ENCODE results near the gene GJC1. TPM values are rescaled to one million over a fixed set of nuclear protein-coding genes. Genes with fewer than 3 reads are reported as not detected.

Gene GJC1
- total RNA-seq, 1 experiment from 2014 or later: 89.4 TPM

DNA sequence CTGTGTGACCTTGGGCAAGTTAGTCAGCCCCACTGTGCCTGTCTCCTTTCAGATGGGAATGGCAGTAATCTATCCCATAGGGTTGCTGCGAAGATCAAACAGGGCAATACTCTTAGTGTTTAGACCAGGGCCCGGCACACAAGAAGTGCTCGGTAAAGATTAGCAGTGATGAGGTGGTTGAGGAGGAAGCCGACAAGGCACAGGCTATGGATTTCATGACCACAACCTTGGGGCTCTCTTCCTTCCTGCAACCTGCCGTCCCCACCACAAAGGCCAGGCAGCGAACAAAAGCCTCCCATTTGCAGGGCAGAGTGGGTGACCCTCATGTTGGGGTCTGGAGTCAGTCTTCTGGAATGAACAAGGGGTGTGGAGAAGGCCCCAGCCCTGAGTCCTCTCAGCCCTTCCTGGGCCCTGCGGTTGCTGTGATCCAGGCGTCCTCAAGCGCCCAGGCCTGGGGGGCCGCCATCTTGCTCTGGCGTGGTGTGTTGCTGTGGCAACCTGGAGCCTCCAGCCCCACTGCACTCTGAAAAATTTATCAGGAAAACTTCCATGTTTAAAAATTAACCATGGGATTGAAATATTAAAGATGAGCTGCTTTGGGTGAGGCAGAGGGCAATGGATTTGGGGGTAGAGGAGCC is 61.5 kb downstream of the GJC1 start:
- Histone ChIP-seq H3K4me1 (ENCODE audit: control insufficient read depth, insufficient read depth, low read length) (no peaks in the 10 kb centered on the region), H3K9me3 (ENCODE audit: control insufficient read depth, insufficient read depth, low read depth, low read length) (no peaks in the 10 kb centered on the region), H3K27ac (ENCODE audit: low read length) (no peak overlapping the region), H3K27me3 (ENCODE audit: control insufficient read depth, insufficient read depth, low read length) (no peaks in the 10 kb centered on the region), H3K4me3 (ENCODE audit: low read depth in 2 of 2, low read length in 2 of 2) (no peak overlapping the region), H3K36me3 (ENCODE audit: control insufficient read depth, insufficient read depth, low read length) (no peaks in the 10 kb centered on the region)
- no peak for ATAC-seq
- POLR2A ChIA-PET: no interaction called here
- TF ChIP-seq, protein P1, sequence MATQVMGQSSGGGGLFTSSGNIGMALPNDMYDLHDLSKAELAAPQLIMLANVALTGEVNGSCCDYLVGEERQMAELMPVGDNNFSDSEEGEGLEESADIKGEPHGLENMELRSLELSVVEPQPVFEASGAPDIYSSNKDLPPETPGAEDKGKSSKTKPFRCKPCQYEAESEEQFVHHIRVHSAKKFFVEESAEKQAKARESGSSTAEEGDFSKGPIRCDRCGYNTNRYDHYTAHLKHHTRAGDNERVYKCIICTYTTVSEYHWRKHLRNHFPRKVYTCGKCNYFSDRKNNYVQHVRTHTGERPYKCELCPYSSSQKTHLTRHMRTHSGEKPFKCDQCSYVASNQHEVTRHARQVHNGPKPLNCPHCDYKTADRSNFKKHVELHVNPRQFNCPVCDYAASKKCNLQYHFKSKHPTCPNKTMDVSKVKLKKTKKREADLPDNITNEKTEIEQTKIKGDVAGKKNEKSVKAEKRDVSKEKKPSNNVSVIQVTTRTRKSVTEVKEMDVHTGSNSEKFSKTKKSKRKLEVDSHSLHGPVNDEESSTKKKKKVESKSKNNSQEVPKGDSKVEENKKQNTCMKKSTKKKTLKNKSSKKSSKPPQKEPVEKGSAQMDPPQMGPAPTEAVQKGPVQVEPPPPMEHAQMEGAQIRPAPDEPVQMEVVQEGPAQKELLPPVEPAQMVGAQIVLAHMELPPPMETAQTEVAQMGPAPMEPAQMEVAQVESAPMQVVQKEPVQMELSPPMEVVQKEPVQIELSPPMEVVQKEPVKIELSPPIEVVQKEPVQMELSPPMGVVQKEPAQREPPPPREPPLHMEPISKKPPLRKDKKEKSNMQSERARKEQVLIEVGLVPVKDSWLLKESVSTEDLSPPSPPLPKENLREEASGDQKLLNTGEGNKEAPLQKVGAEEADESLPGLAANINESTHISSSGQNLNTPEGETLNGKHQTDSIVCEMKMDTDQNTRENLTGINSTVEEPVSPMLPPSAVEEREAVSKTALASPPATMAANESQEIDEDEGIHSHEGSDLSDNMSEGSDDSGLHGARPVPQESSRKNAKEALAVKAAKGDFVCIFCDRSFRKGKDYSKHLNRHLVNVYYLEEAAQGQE (IDR thresholded peaks at IDR 0.05; ENCODE audit: insufficient read depth in 1 of 2, low read depth in 2 of 2, low read length in 1 of 2): no peak
- TF ChIP-seq, protein P2, sequence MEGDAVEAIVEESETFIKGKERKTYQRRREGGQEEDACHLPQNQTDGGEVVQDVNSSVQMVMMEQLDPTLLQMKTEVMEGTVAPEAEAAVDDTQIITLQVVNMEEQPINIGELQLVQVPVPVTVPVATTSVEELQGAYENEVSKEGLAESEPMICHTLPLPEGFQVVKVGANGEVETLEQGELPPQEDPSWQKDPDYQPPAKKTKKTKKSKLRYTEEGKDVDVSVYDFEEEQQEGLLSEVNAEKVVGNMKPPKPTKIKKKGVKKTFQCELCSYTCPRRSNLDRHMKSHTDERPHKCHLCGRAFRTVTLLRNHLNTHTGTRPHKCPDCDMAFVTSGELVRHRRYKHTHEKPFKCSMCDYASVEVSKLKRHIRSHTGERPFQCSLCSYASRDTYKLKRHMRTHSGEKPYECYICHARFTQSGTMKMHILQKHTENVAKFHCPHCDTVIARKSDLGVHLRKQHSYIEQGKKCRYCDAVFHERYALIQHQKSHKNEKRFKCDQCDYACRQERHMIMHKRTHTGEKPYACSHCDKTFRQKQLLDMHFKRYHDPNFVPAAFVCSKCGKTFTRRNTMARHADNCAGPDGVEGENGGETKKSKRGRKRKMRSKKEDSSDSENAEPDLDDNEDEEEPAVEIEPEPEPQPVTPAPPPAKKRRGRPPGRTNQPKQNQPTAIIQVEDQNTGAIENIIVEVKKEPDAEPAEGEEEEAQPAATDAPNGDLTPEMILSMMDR (IDR thresholded peaks at IDR 0.05): no peak
- no peak for TF ChIP-seq TCF7L2 (IDR thresholded peaks at IDR 0.05; ENCODE audit: low read depth, low read length)
- TF ChIP-seq POLR2AphosphoS5 (IDR thresholded peaks at IDR 0.05; ENCODE audit: low read depth, low read length): no peak
- TF ChIP-seq SIN3A (IDR thresholded peaks at IDR 0.05; ENCODE audit: borderline replicate concordance, insufficient read depth, low read depth, low read length): no peak
- intact Hi-C loops (cut with micrococcal nuclease; ENCODE audit: unreplicated experiment) (no loop called here), in situ Hi-C loops (cut with HindIII; ENCODE audit: low pct_unique_long_range_greater_than_20kb, low sequenced_read_pairs) (no loop called here)
- BruUV-seq (replicated peaks): no TSS peak
- CTCF ChIA-PET: no interaction called here
- DNase-seq (ENCODE audit: low read depth, low spot score): no peak

DNA sequence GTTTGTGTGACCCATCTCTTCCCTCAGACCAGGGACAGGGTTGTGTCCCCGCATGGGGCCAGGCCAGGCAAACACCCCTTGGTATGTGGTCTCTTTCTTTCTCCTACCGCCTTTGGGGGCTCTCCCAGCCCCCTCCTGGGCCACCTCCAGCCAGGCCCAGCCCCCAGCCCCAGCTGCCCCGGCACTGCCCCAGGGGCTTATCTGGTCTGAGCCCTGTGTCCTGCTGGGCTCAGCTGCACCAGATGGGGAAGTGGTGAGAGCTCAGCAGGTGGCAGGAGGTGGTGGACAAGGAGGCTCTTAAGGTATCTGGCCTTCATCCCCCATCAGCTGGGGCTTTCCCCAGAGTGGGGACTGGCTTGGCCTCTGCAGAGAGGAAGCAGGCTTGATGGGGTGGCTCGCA is 62.6 kb downstream of the GJC1 start:
- intact Hi-C loops (cut with micrococcal nuclease; ENCODE audit: unreplicated experiment) (no loop called here), in situ Hi-C loops (cut with HindIII; ENCODE audit: low pct_unique_long_range_greater_than_20kb, low sequenced_read_pairs) (no loop called here)
- DNase-seq (ENCODE audit: low read depth, low spot score): no peak
- H3K27me3 ChIP-seq (ENCODE audit: control insufficient read depth, insufficient read depth, low read length): no peaks in the 10 kb centered on the region
- TF ChIP-seq TCF7L2 (IDR thresholded peaks at IDR 0.05; ENCODE audit: low read depth, low read length) (no peak), POLR2AphosphoS5 (IDR thresholded peaks at IDR 0.05; ENCODE audit: low read depth, low read length) (no peak), SIN3A (IDR thresholded peaks at IDR 0.05; ENCODE audit: borderline replicate concordance, insufficient read depth, low read depth, low read length) (no peak)
- TF ChIP-seq, protein P2 (IDR thresholded peaks at IDR 0.05): no peak
- TF ChIP-seq, protein P1 (IDR thresholded peaks at IDR 0.05; ENCODE audit: insufficient read depth in 1 of 2, low read depth in 2 of 2, low read length in 1 of 2): no peak
- H3K36me3 ChIP-seq (ENCODE audit: control insufficient read depth, insufficient read depth, low read length): no peaks in the 10 kb centered on the region
- H3K4me3 ChIP-seq (ENCODE audit: low read depth in 2 of 2, low read length in 2 of 2): no peak overlapping the region
- no peak for ATAC-seq
- no peaks in the 10 kb centered on the region for H3K4me1 ChIP-seq (ENCODE audit: control insufficient read depth, insufficient read depth, low read length)
- POLR2A ChIA-PET: no interaction called here
- CTCF ChIA-PET: no interaction called here
- no peaks in the 10 kb centered on the region for H3K9me3 ChIP-seq (ENCODE audit: control insufficient read depth, insufficient read depth, low read depth, low read length)
- BruUV-seq (replicated peaks): no TSS peak
- no peak overlapping the region for H3K27ac ChIP-seq (ENCODE audit: low read length)

All from Panc1 (cell line).